ENCODE data around the gene CBARP. TPM values are rescaled to one million over a fixed set of nuclear protein-coding genes. Genes with fewer than 3 reads are reported as not detected.

CBARP gene
- total RNA-seq, 4 donors from 2014 or later: 8.1 to 16.7 (median 13.6) TPM

- WGBS, 2 donors: 82 to 83% methylated on average over 48 to 51 of the region's 52 CpGs
- no peak for DNase-seq (ENCODE audit: low spot score in 2 of 2)
- intact Hi-C loops (cut with DNase I; ENCODE audit: low total_unique reads): no loop called here
- no peak overlapping the region for H3K4me3 ChIP-seq (ENCODE audit: low read depth, poor library complexity, severe bottlenecking)
- TF ChIP-seq POLR2A (IDR thresholded peaks at IDR 0.05): no peak
- no peak for TF ChIP-seq CTCF (IDR thresholded peaks at IDR 0.05)
Measured at GRCh38 chr19:1255186-1256161, 17.7 kb upstream of the CBARP start.

GRCh38 chr19:1254530-1255185 lies 16.9 kb upstream of the CBARP start:
- intact Hi-C loops (cut with DNase I; ENCODE audit: low total_unique reads): no loop called here
- WGBS, 2 donors: 85 to 86% methylated on average over 17 to 18 of the region's 20 CpGs
- TF ChIP-seq POLR2A (IDR thresholded peaks at IDR 0.05) (no peak), CTCF (IDR thresholded peaks at IDR 0.05) (no peak)
- H3K4me3 ChIP-seq (ENCODE audit: low read depth, poor library complexity, severe bottlenecking): no peak overlapping the region
- no peak for DNase-seq (ENCODE audit: low spot score in 2 of 2)

GRCh38 chr19:1254081-1254527 lies 16.3 kb upstream of the CBARP start:
- intact Hi-C loops (cut with DNase I; ENCODE audit: low total_unique reads): no loop called here
- no peak overlapping the region for H3K4me3 ChIP-seq (ENCODE audit: low read depth, poor library complexity, severe bottlenecking)
- 79% methylated on average over 25 to 36 of the region's 37 CpGs for WGBS, 2 donors
- no peak for TF ChIP-seq CTCF (IDR thresholded peaks at IDR 0.05)
- no peak for TF ChIP-seq POLR2A (IDR thresholded peaks at IDR 0.05)
- DNase-seq (ENCODE audit: low spot score in 2 of 2): no peak

GRCh38 chr19:1253514-1254080 lies 15.8 kb upstream of the CBARP start:
- intact Hi-C loops (cut with DNase I; ENCODE audit: low total_unique reads): no loop called here
- DNase-seq (ENCODE audit: low spot score in 2 of 2): peak in 1 of 2 donors; percentile 65
- no peak for TF ChIP-seq POLR2A (IDR thresholded peaks at IDR 0.05)
- no peak for TF ChIP-seq CTCF (IDR thresholded peaks at IDR 0.05)
- H3K4me3 ChIP-seq (ENCODE audit: low read depth, poor library complexity, severe bottlenecking): no peak overlapping the region
- WGBS, 2 donors: 25 to 44% methylated on average over 18 to 23 of the region's 23 CpGs

- peak; percentile 93 to 98 for DNase-seq (ENCODE audit: low spot score in 2 of 2)
- H3K4me3 ChIP-seq (ENCODE audit: low read depth, poor library complexity, severe bottlenecking): peak overlapping the region; percentile 11
- WGBS, 2 donors: 0% methylated on average over 3 to 12 of the region's 26 CpGs
- intact Hi-C loops (cut with DNase I; ENCODE audit: low total_unique reads): no loop called here
- TF ChIP-seq POLR2A (IDR thresholded peaks at IDR 0.05): no peak
- no peak for TF ChIP-seq CTCF (IDR thresholded peaks at IDR 0.05)
Measured at GRCh38 chr19:1252821-1253513, 15.2 kb upstream of the CBARP start.
